C4-2B (cell line): ENCODE results near the gene DDR1.

Experiments used
- H3K27ac ChIP-seq: fragments of 450-650 bp; 2 replicates; pipeline ENCODE4 v1.5.1; 2017
- ZFX ChIP-seq: fragments of 450-650 bp; IDR thresholded peaks from 2 replicates; pipeline ENCODE4 v1.6.1; 2017
- TF ChIP-seq, protein P1 (sequence below): fragments of 450-650 bp; conservative IDR thresholded peaks from 2 replicates; pipeline ENCODE4 v1.5.1; 2017; ENCODE audit warnings: mild to moderate bottlenecking

The DDR1 gene

GRCh38 chr6:30948811-30949210, 64.5 kb downstream of the DDR1 start:
- TF ChIP-seq ZFX: no peak
- TF ChIP-seq, protein P1, sequence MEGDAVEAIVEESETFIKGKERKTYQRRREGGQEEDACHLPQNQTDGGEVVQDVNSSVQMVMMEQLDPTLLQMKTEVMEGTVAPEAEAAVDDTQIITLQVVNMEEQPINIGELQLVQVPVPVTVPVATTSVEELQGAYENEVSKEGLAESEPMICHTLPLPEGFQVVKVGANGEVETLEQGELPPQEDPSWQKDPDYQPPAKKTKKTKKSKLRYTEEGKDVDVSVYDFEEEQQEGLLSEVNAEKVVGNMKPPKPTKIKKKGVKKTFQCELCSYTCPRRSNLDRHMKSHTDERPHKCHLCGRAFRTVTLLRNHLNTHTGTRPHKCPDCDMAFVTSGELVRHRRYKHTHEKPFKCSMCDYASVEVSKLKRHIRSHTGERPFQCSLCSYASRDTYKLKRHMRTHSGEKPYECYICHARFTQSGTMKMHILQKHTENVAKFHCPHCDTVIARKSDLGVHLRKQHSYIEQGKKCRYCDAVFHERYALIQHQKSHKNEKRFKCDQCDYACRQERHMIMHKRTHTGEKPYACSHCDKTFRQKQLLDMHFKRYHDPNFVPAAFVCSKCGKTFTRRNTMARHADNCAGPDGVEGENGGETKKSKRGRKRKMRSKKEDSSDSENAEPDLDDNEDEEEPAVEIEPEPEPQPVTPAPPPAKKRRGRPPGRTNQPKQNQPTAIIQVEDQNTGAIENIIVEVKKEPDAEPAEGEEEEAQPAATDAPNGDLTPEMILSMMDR: no peak
- no peak overlapping the region for H3K27ac ChIP-seq
